ENCODE data around the gene HID1.
"Not testable (repeated sequence)": the region's sequence is repeated elsewhere in the genome, so short reads cannot be mapped to it uniquely, and the experiment has no call there.

The HID1 gene

GRCh38 chr17:74979408-74980146 is 7.0 kb upstream of the HID1 start:
- Histone ChIP-seq H3K9me3 (ENCODE audit: insufficient read depth, low read depth, low read length) (no peaks in the 10 kb centered on the region), H3K27me3 (ENCODE audit: insufficient read depth, low read length) (peaks cover 17% of the 10 kb centered on the region), H3K9ac (ENCODE audit: low read depth, low read length) (no peak overlapping the region), H3K27ac (ENCODE audit: low read depth, low read length) (no peak overlapping the region), H3K36me3 (ENCODE audit: insufficient read depth, low read length) (no peaks in the 10 kb centered on the region), H3K4me1 (ENCODE audit: insufficient read depth, low read length) (peaks cover 10% of the 10 kb centered on the region), H3K4me3 (ENCODE audit: low read length) (no peak overlapping the region)
- 90% methylated on average over 17 of the region's 17 CpGs for WGBS

GRCh38 chr17:74978240-74978639 is 5.7 kb upstream of the HID1 start:
- Histone ChIP-seq H3K9me3 (ENCODE audit: insufficient read depth, low read depth, low read length) (no peaks in the 10 kb centered on the region), H3K27me3 (ENCODE audit: insufficient read depth, low read length) (peaks cover 30% of the 10 kb centered on the region), H3K27ac (ENCODE audit: low read depth, low read length) (no peak overlapping the region), H3K4me3 (ENCODE audit: low read length) (no peak overlapping the region), H3K36me3 (ENCODE audit: insufficient read depth, low read length) (no peaks in the 10 kb centered on the region), H3K4me1 (ENCODE audit: insufficient read depth, low read length) (peaks cover 8% of the 10 kb centered on the region), H3K9ac (ENCODE audit: low read depth, low read length) (no peak overlapping the region)
- WGBS: 82% methylated on average over 3 of the region's 3 CpGs

- Histone ChIP-seq H3K27me3 (ENCODE audit: insufficient read depth, low read length) (peaks cover 34% of the 10 kb centered on the region), H3K4me3 (ENCODE audit: low read length) (no peak overlapping the region), H3K9me3 (ENCODE audit: insufficient read depth, low read depth, low read length) (no peaks in the 10 kb centered on the region), H3K36me3 (ENCODE audit: insufficient read depth, low read length) (no peaks in the 10 kb centered on the region), H3K27ac (ENCODE audit: low read depth, low read length) (no peak overlapping the region), H3K9ac (ENCODE audit: low read depth, low read length) (no peak overlapping the region), H3K4me1 (ENCODE audit: insufficient read depth, low read length) (peaks cover 7% of the 10 kb centered on the region)
- WGBS: 94% methylated on average over 1 of the region's 3 CpGs
These were observed 5.2 kb upstream of the HID1 start for GRCh38 chr17:74977802-74978201.

GRCh38 chr17:74975943-74976342 is 3.4 kb upstream of the HID1 start:
- WGBS: 84% methylated on average over 4 of the region's 4 CpGs

GRCh38 chr17:74972973-74973328 is 392 bp upstream of the HID1 start:
- Histone ChIP-seq H3K9ac (ENCODE audit: low read depth, low read length) (no peak overlapping the region), H3K36me3 (ENCODE audit: insufficient read depth, low read length) (no peaks in the 10 kb centered on the region), H3K27ac (ENCODE audit: low read depth, low read length) (no peak overlapping the region), H3K4me3 (ENCODE audit: low read length) (peak overlapping the region; percentile 63), H3K27me3 (ENCODE audit: insufficient read depth, low read length) (peaks cover 64% of the 10 kb centered on the region), H3K9me3 (ENCODE audit: insufficient read depth, low read depth, low read length) (no peaks in the 10 kb centered on the region), H3K4me1 (ENCODE audit: insufficient read depth, low read length) (0 out of 2 replicates have a peak, but pooled peaks cover 3% of the 10 kb centered on the region)
- 16% methylated on average over 17 of the region's 17 CpGs for WGBS

More at GRCh38 chr17:74975943-74976342, 3.4 kb upstream of the HID1 start:
- no peak overlapping the region for H3K27ac ChIP-seq (ENCODE audit: low read depth, low read length)
- H3K4me1 ChIP-seq (ENCODE audit: insufficient read depth, low read length): no peaks in the 10 kb centered on the region
- H3K9ac ChIP-seq (ENCODE audit: low read depth, low read length): no peak overlapping the region
- no peaks in the 10 kb centered on the region for H3K9me3 ChIP-seq (ENCODE audit: insufficient read depth, low read depth, low read length)
- H3K27me3 ChIP-seq (ENCODE audit: insufficient read depth, low read length): peaks cover 52% of the 10 kb centered on the region
- H3K4me3 ChIP-seq (ENCODE audit: low read length): no peak overlapping the region
- H3K36me3 ChIP-seq (ENCODE audit: insufficient read depth, low read length): no peaks in the 10 kb centered on the region

GRCh38 chr17:74971842-74972106 is 785 bp downstream of the HID1 start:
- Histone ChIP-seq H3K27me3 (ENCODE audit: insufficient read depth, low read length) (peaks cover 64% of the 10 kb centered on the region), H3K9ac (ENCODE audit: low read depth, low read length) (peak overlapping the region; percentile 43; the same call in 1 of the 2 replicates), H3K36me3 (ENCODE audit: insufficient read depth, low read length) (no peaks in the 10 kb centered on the region), H3K4me1 (ENCODE audit: insufficient read depth, low read length) (0 out of 2 replicates have a peak, but pooled peaks cover 3% of the 10 kb centered on the region), H3K9me3 (ENCODE audit: insufficient read depth, low read depth, low read length) (no peaks in the 10 kb centered on the region), H3K27ac (ENCODE audit: low read depth, low read length) (no peak overlapping the region), H3K4me3 (ENCODE audit: low read length) (peak overlapping the region; percentile 63)
- 10% methylated on average over 9 of the region's 9 CpGs for WGBS

GRCh38 chr17:74971069-74971841 is 1.3 kb downstream of the HID1 start:
- Histone ChIP-seq H3K27ac (ENCODE audit: low read depth, low read length) (no peak overlapping the region), H3K4me3 (ENCODE audit: low read length) (peak overlapping the region; percentile 63), H3K36me3 (ENCODE audit: insufficient read depth, low read length) (no peaks in the 10 kb centered on the region), H3K9ac (ENCODE audit: low read depth, low read length) (peak overlapping the region; percentile 43; the same call in 1 of the 2 replicates), H3K27me3 (ENCODE audit: insufficient read depth, low read length) (peaks cover 64% of the 10 kb centered on the region), H3K4me1 (ENCODE audit: insufficient read depth, low read length) (0 out of 2 replicates have a peak, but pooled peaks cover 3% of the 10 kb centered on the region), H3K9me3 (ENCODE audit: insufficient read depth, low read depth, low read length) (no peaks in the 10 kb centered on the region)
- WGBS: 89% methylated on average over 8 of the region's 8 CpGs

- Histone ChIP-seq H3K4me3 (ENCODE audit: low read length) (no peak overlapping the region), H3K4me1 (ENCODE audit: insufficient read depth, low read length) (0 out of 2 replicates have a peak, but pooled peaks cover 3% of the 10 kb centered on the region), H3K27ac (ENCODE audit: low read depth, low read length) (no peak overlapping the region), H3K27me3 (ENCODE audit: insufficient read depth, low read length) (peaks cover 55% of the 10 kb centered on the region), H3K9ac (ENCODE audit: low read depth, low read length) (no peak overlapping the region), H3K36me3 (ENCODE audit: insufficient read depth, low read length) (no peaks in the 10 kb centered on the region), H3K9me3 (ENCODE audit: insufficient read depth, low read depth, low read length) (no peaks in the 10 kb centered on the region)
- WGBS: 90% methylated on average over 3 of the region's 3 CpGs
These were observed 2.2 kb downstream of the HID1 start for GRCh38 chr17:74970395-74970794.

GRCh38 chr17:74969501-74969900 is 3.1 kb downstream of the HID1 start:
- peaks cover 46% of the 10 kb centered on the region for H3K27me3 ChIP-seq (ENCODE audit: insufficient read depth, low read length)

GRCh38 chr17:74968361-74968780 is 4.2 kb downstream of the HID1 start:
- Histone ChIP-seq H3K27me3 (ENCODE audit: insufficient read depth, low read length) (peaks cover 35% of the 10 kb centered on the region), H3K36me3 (ENCODE audit: insufficient read depth, low read length) (no peaks in the 10 kb centered on the region), H3K4me1 (ENCODE audit: insufficient read depth, low read length) (0 out of 2 replicates have a peak, but pooled peaks cover 3% of the 10 kb centered on the region), H3K4me3 (ENCODE audit: low read length) (no peak overlapping the region), H3K9ac (ENCODE audit: low read depth, low read length) (no peak overlapping the region), H3K9me3 (ENCODE audit: insufficient read depth, low read depth, low read length) (no peaks in the 10 kb centered on the region), H3K27ac (ENCODE audit: low read depth, low read length) (no peak overlapping the region)
- 85% methylated on average over 5 of the region's 5 CpGs for WGBS

More at GRCh38 chr17:74969501-74969900, 3.1 kb downstream of the HID1 start:
- not testable (repeated sequence) for H3K27ac ChIP-seq (ENCODE audit: low read depth, low read length); H3K9me3 ChIP-seq (ENCODE audit: insufficient read depth, low read depth, low read length); H3K36me3 ChIP-seq (ENCODE audit: insufficient read depth, low read length); H3K4me3 ChIP-seq (ENCODE audit: low read length); H3K4me1 ChIP-seq (ENCODE audit: insufficient read depth, low read length); H3K9ac ChIP-seq (ENCODE audit: low read depth, low read length)
- WGBS: 94% methylated on average over 5 of the region's 5 CpGs

- no peaks in the 10 kb centered on the region for H3K36me3 ChIP-seq (ENCODE audit: insufficient read depth, low read length)
- peaks cover 3% of the 10 kb centered on the region for H3K27me3 ChIP-seq (ENCODE audit: insufficient read depth, low read length)
- H3K27ac ChIP-seq (ENCODE audit: low read depth, low read length): no peak overlapping the region
- no peaks in the 10 kb centered on the region for H3K9me3 ChIP-seq (ENCODE audit: insufficient read depth, low read depth, low read length)
- no peak overlapping the region for H3K9ac ChIP-seq (ENCODE audit: low read depth, low read length)
- WGBS: 88% methylated on average over 14 of the region's 14 CpGs
- no peak overlapping the region for H3K4me3 ChIP-seq (ENCODE audit: low read length)
- 0 out of 2 replicates have a peak, but pooled peaks cover 3% of the 10 kb centered on the region for H3K4me1 ChIP-seq (ENCODE audit: insufficient read depth, low read length)
These were observed 7.5 kb downstream of the HID1 start for GRCh38 chr17:74964988-74965622.
